Measurements from ENCODE around the gene PRKCE. TPM values are rescaled to one million over a fixed set of nuclear protein-coding genes. Genes with fewer than 3 reads are reported as not detected.
A peak's percentile ranks its signal among the peaks of the same experiment; 100 is the strongest.

The PRKCE gene
- total RNA-seq, 2 donors from 2014 or later = 6.3 to 30.1 TPM

DNA sequence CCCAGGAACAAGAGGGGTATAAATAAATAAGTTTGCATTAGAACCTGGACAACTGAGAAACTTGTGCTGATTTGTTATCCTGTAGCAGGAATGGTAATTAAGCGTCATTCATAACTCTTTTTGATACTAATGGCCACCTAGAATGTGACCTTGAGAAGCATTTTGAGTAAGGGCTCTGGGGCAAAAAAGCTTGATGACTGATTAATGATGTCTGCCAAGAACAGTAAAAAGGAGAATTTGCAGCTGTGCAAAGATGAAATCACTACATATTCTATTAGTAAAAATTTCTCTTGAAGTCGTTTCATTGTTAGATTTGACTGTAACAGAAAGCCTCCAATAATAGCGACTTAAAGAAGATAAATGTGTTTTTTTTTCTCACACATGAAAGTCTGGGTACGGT lies 157.7 kb downstream of the PRKCE start:
- no peaks in the 10 kb centered on the region for H3K9me3 Mint-ChIP-seq
- H3K27ac Mint-ChIP-seq = no peak overlapping the region
- H3K4me3 Mint-ChIP-seq = no peak overlapping the region
- ATAC-seq = no peak
- no peaks in the 10 kb centered on the region for H3K27me3 Mint-ChIP-seq
- H3K36me3 Mint-ChIP-seq = no peaks in the 10 kb centered on the region
- peaks cover 0 to 6% of the 10 kb centered on the region in 2 donors for H3K4me1 Mint-ChIP-seq (ENCODE audit: low read depth in 2 of 2)
- no peak for DNase-seq (ENCODE audit: low spot score)

GRCh38 chr2:45812011-45812500 lies 160.6 kb downstream of the PRKCE start:
- DNase-seq (ENCODE audit: low spot score) = no peak
- no peak overlapping the region for H3K27ac Mint-ChIP-seq
- no peaks in the 10 kb centered on the region for H3K4me1 Mint-ChIP-seq (ENCODE audit: low read depth in 2 of 2)
- no peak for ATAC-seq
- no peaks in the 10 kb centered on the region for H3K36me3 Mint-ChIP-seq
- H3K4me3 Mint-ChIP-seq = no peak overlapping the region
- H3K27me3 Mint-ChIP-seq = no peaks in the 10 kb centered on the region
- H3K9me3 Mint-ChIP-seq = no peaks in the 10 kb centered on the region

DNA sequence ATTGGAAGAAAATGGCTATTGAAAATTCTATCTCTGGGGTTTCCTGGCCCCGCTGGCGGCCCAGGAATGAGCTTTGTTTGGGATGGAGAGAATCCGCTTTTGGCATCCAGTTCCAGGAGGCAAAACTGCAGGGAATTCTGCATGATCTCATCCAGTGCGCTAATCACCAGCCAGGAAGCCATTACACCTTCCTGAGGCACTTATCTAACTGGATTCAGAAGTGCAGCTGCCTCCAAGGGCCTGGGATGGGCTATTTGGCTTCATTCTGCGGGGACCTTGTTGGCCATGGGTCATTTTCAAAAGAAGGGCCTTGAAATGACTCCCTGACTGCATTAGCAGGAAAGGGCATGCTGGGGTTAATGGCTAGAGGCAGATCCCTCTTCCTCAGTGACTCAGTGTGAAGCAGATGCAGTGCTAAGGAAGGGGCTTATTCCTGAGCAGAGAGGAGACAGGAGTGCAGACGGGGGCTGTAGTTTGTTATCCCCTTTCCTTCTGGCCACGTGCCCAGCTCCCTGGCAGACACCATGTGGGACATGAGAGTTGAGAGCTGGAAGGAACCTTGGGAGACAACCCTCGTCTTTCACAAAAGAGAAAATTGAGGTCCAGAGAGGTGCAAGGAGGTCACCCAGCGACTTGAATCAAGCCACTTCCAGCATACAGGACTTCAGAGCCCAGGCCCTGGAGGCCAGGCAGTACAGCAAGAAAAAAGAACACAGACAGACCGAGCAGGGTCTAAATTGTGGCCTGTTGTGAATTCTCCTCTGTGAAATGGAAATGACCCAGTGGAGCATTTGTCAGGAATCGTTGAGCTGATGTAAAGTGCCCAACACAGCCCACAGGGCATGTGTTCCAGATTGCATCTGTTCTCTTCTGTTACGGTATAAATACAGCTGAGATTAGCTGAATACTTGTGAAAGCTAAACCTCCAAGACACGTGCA lies 161.8 kb downstream of the PRKCE start:
- Mint-ChIP-seq H3K27ac (no peak overlapping the region), H3K27me3 (no peaks in the 10 kb centered on the region), H3K4me1 (ENCODE audit: low read depth in 2 of 2) (no peaks in the 10 kb centered on the region), H3K36me3 (no peaks in the 10 kb centered on the region), H3K9me3 (no peaks in the 10 kb centered on the region), H3K4me3 (no peak overlapping the region)
- ATAC-seq (no peak), DNase-seq (ENCODE audit: low spot score) (no peak)

GRCh38 chr2:45814488-45814887 lies 163.0 kb downstream of the PRKCE start:
- Mint-ChIP-seq H3K4me1 (ENCODE audit: low read depth in 2 of 2) (no peaks in the 10 kb centered on the region), H3K36me3 (no peaks in the 10 kb centered on the region), H3K9me3 (no peaks in the 10 kb centered on the region), H3K27me3 (no peaks in the 10 kb centered on the region), H3K4me3 (no peak overlapping the region), H3K27ac (no peak overlapping the region)
- ATAC-seq = no peak
- DNase-seq (ENCODE audit: low spot score) = no peak

DNA sequence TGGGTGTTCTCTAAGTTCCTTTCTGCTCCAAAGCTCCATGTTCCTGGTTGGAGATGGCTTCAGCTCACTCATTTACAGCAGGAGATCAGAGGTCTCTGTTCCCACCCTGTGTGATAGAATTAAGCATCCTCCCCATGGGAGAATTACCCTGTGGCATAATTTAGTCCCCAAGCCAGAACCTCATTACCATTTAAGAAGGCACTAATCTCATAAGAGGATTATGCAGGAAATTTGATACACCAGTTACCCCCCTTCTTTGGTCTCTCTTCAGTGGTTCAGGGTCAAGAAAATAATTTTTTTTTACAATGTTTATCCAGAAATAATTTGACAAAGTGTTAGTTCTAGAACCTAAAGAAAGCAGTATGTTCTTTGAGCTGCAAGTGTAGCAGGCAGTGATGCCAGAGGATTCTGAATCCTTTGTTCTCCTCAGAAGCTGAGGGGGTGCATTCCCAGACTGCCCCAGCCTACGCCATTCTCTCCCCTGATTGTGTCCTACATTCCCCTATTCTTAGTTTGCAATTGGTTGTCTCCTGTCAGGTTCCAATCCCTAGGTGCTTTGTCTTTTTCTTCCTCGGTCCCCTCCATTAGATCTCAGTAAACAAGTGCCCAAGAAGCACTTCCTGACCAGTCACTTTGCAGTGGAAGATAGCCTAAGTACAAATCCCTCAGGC lies 163.6 kb downstream of the PRKCE start:
- H3K9me3 Mint-ChIP-seq = no peaks in the 10 kb centered on the region
- no peaks in the 10 kb centered on the region for H3K4me1 Mint-ChIP-seq (ENCODE audit: low read depth in 2 of 2)
- H3K36me3 Mint-ChIP-seq = no peaks in the 10 kb centered on the region
- H3K4me3 Mint-ChIP-seq = no peak overlapping the region
- H3K27me3 Mint-ChIP-seq = no peaks in the 10 kb centered on the region
- no peak for DNase-seq (ENCODE audit: low spot score)
- no peak for ATAC-seq
- H3K27ac Mint-ChIP-seq = no peak overlapping the region

DNA sequence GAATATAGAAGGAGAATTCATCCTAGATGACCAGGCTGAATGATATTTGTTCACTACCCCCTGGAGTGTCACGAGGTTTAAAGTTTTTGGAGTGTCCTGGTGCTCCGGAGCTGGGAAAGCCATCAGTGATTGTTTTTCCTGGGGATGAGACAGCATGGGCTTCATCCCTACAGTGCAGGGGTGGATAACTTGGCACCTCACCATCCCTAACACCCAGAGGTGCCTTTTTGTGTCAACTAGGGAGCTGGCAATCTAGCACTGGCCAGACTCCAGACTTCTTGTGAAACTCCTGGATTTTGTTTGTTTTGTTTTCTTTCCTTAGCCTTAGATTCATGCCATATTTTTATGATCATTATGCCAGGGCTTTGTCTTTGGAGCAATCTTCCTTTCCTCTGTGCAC lies 164.8 kb downstream of the PRKCE start:
- Mint-ChIP-seq H3K27me3 (no peaks in the 10 kb centered on the region), H3K9me3 (no peaks in the 10 kb centered on the region), H3K4me1 (ENCODE audit: low read depth in 2 of 2) (peaks cover 0 to 1% of the 10 kb centered on the region in 2 donors), H3K36me3 (no peaks in the 10 kb centered on the region), H3K4me3 (no peak overlapping the region), H3K27ac (no peak overlapping the region)
- DNase-seq (ENCODE audit: low spot score) (no peak), ATAC-seq (no peak)

DNA sequence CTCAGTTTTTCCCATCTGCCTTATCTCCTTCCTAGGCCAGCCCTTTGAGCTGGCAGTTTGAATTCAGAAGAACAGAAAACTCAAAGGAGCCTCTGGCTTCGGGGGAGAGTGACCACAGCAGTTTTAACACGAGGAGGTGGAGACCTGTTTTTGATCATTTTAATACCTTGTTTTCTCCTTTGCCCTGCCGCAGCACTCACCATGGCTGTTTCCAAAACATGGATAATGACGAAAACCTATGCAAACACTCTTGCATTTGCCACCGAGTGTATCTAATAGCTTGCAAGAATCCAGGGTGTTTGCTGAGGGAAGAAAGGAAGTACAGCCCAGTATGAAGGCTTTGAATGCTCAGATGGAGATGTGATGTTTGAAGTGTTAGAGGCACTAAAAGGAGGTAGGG lies 167.1 kb downstream of the PRKCE start:
- Mint-ChIP-seq H3K27ac (no peak overlapping the region), H3K27me3 (no peaks in the 10 kb centered on the region), H3K4me3 (no peak overlapping the region), H3K4me1 (ENCODE audit: low read depth in 2 of 2) (peaks cover 2 to 9% of the 10 kb centered on the region in 2 donors), H3K9me3 (no peaks in the 10 kb centered on the region), H3K36me3 (no peaks in the 10 kb centered on the region)
- no peak for ATAC-seq
- DNase-seq (ENCODE audit: low spot score) = no peak

DNA sequence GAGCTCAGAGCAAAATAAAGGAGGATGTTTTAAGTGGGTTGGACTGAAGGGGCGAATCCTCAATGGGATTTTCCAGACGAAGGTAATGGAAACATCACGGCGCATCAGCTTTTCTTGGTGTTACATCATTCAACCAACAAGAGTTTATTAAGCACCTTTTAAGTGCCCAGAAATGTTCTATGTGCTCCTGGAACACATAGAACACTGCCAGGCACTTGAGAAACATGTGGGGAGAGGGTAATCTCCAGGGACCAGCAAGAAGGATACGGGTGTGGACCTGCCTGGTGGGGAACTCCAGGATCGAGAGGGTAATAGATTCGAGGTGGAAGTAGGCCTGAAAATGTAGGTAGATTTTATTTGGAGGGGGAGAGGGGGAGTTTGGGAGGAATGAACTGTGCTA lies 168.6 kb downstream of the PRKCE start:
- no peak for ATAC-seq
- no peaks in the 10 kb centered on the region for H3K36me3 Mint-ChIP-seq
- peaks cover 2 to 9% of the 10 kb centered on the region in 2 donors for H3K4me1 Mint-ChIP-seq (ENCODE audit: low read depth in 2 of 2)

DNA sequence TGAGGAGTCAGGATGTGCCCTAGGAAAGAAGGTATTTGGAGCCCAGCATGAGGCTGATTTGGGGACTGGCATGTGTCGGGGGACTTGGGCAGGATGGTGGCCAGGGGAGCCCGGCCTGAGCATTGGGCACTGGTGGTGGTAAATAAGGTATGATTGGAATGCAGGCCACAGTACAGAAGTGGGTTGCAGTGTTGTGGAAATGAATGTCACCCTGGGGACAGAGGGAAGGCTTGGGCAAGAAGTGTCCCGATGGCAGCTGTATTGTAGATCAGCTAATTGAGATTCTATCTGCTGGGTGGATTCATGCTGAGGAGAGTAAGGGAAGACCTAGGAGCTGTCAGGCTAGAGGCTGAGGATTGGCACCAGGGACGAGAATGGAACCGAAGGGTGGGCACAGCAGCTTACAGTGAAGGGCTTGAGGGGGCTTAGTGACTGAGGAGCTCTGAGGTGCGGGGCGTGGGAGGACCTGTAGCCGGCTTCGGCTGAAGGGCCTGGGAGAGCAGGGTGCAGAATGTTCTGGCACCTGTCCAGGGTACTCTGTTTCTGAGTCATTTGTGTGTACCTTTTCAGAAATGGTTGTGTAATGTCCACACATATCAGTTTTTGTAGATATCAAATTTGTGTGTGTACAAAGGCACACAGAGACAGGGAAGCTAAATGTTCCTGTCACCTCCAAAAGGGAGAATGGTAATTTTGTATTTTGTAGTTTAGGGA lies 170.2 kb downstream of the PRKCE start:
- peaks cover 4 to 9% of the 10 kb centered on the region in 2 donors for H3K4me1 Mint-ChIP-seq (ENCODE audit: low read depth in 2 of 2)
- H3K4me3 Mint-ChIP-seq = no peak overlapping the region
- DNase-seq (ENCODE audit: low spot score) (no peak), ATAC-seq (peak in 1 of 2 donors; percentile 24)
- no peaks in the 10 kb centered on the region for H3K9me3 Mint-ChIP-seq
- no peaks in the 10 kb centered on the region for H3K27me3 Mint-ChIP-seq
- no peaks in the 10 kb centered on the region for H3K36me3 Mint-ChIP-seq
- H3K27ac Mint-ChIP-seq = no peak overlapping the region

More for the DNA sequence above, 168.6 kb downstream of the PRKCE start:
- Mint-ChIP-seq H3K4me3 (no peak overlapping the region), H3K27me3 (no peaks in the 10 kb centered on the region), H3K9me3 (no peaks in the 10 kb centered on the region), H3K27ac (no peak overlapping the region)
- no peak for DNase-seq (ENCODE audit: low spot score)

DNA sequence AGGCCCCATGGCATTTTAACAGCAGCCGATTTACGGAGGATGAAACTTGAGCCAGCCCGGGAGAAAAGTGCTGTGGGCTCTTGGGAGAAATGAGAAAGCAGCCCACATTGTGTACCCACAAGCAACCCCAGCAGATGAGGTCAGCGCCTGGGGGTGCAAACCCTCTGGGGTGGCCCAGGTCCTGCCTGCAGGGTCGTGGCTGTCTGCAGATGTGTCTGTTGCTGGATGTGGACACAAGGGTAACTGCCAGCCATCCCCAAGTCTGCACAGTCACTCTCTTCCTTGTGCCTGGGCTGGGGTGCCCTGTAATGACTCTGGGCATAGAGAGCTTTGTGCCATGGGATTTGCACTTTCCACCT lies 170.8 kb downstream of the PRKCE start:
- no peak for DNase-seq (ENCODE audit: low spot score)
- no peak overlapping the region for H3K27ac Mint-ChIP-seq
- no peaks in the 10 kb centered on the region for H3K36me3 Mint-ChIP-seq
- peaks cover 10 to 14% of the 10 kb centered on the region in 2 donors for H3K4me1 Mint-ChIP-seq (ENCODE audit: low read depth in 2 of 2)
- H3K4me3 Mint-ChIP-seq = no peak overlapping the region
- ATAC-seq = peak in 1 of 2 donors; percentile 53
- H3K9me3 Mint-ChIP-seq = no peaks in the 10 kb centered on the region
- peaks cover 0 to 4% of the 10 kb centered on the region in 2 donors for H3K27me3 Mint-ChIP-seq

DNA sequence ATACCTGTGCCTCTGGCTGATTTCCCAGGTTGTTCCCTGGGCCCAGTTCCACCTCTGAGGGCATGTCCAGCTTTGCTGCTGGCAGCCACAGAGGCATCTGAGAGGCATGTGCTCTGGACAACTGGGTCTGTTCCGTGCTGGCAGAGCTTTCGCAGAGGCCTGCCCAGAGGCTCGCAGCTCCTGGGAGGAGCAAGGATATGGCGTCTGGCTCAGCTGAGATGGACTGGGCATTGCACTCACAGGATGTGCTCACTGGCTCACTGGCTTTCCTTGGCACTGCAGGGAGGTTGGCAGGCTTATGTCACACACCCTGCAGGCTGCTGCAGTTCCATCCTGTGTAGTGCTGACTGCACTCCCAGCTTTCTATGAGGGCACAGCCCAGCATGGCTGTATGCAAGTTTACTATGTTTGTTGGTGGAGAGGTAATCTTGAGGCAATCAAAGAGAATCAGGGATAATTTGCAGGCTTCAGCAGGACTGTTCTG lies 172.3 kb downstream of the PRKCE start:
- H3K4me3 Mint-ChIP-seq = no peak overlapping the region
- peaks cover 0 to 5% of the 10 kb centered on the region in 2 donors for H3K27me3 Mint-ChIP-seq
- no peak overlapping the region for H3K27ac Mint-ChIP-seq
- no peak for DNase-seq (ENCODE audit: low spot score)
- H3K36me3 Mint-ChIP-seq = no peaks in the 10 kb centered on the region
- H3K9me3 Mint-ChIP-seq = no peaks in the 10 kb centered on the region
- H3K4me1 Mint-ChIP-seq (ENCODE audit: low read depth in 2 of 2) = peaks cover 11 to 15% of the 10 kb centered on the region in 2 donors
- ATAC-seq = peak in 1 of 2 donors; percentile 41

DNA sequence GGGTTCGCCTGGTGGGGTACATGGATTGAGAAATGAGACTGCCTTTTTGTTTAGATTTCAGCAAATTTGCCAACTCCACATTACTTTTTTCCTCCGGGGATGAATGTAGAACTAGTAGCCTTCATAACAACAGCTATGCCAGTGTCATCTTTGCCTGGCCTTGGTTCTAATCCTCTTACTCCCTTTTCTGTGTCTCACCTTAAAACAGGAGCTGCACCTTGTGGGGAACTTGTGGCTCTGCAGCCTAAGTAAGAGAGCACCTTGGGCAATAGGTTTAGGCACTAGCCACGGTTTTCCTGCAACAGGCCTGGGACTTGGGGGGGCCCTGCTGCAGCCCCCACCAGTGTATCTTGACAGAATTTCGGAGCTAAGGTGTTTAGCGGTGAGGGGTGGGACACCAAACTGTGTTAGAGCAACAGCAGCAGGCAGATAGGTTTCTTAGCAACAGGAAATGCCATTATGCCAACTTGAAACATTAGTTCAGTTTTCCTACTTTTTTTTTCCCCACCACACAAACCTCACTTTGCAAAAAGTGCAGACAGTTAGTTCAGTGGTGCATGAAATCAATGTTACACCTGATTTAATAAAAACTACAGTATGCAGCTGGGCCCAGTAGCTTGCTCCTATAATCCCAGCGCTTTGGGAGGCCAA lies 173.7 kb downstream of the PRKCE start:
- Mint-ChIP-seq H3K4me1 (ENCODE audit: low read depth in 2 of 2) (peaks cover 11 to 15% of the 10 kb centered on the region in 2 donors), H3K27ac (no peak overlapping the region), H3K9me3 (peaks cover 2% of the 10 kb centered on the region), H3K36me3 (peaks cover 4% of the 10 kb centered on the region), H3K27me3 (peaks cover 0 to 5% of the 10 kb centered on the region in 2 donors), H3K4me3 (no peak overlapping the region)
- ATAC-seq (no peak), DNase-seq (ENCODE audit: low spot score) (no peak)

GRCh38 chr2:45826460-45826859 lies 175.0 kb downstream of the PRKCE start:
- Mint-ChIP-seq H3K27me3 (peaks cover 0 to 5% of the 10 kb centered on the region in 2 donors), H3K4me1 (ENCODE audit: low read depth in 2 of 2) (peaks cover 12 to 14% of the 10 kb centered on the region in 2 donors), H3K36me3 (peaks cover 13% of the 10 kb centered on the region), H3K4me3 (no peak overlapping the region), H3K9me3 (peaks cover 11% of the 10 kb centered on the region), H3K27ac (no peak overlapping the region)
- DNase-seq (ENCODE audit: low spot score) (no peak), ATAC-seq (no peak)
